ENCODE results near the gene GPR171.
"Not testable (repeated sequence)": the region's sequence is repeated elsewhere in the genome, so short reads cannot be mapped to it uniquely, and the experiment has no call there.

GPR171 gene

GRCh38 chr3:151175952-151176351, 27.1 kb downstream of the GPR171 start:
- DNase-seq (ENCODE audit: insufficient read length, low spot score): no peak
- TF ChIP-seq CTCF (IDR thresholded peaks at IDR 0.05; ENCODE audit: insufficient read depth, missing control alignments): no peak
- no peak for FAIRE-seq

- DNase-seq (ENCODE audit: insufficient read length, low spot score) (no peak), FAIRE-seq (no peak)
- no peak for TF ChIP-seq CTCF (IDR thresholded peaks at IDR 0.05; ENCODE audit: insufficient read depth, missing control alignments)
Measured at GRCh38 chr3:151174351-151174750, 28.7 kb downstream of the GPR171 start.

GRCh38 chr3:151171145-151171757, 31.8 kb downstream of the GPR171 start:
- TF ChIP-seq CTCF (IDR thresholded peaks at IDR 0.05; ENCODE audit: insufficient read depth, missing control alignments): no peak
- FAIRE-seq (no peak), DNase-seq (ENCODE audit: insufficient read length, low spot score) (no peak)

GRCh38 chr3:151169948-151170679, 32.9 kb downstream of the GPR171 start:
- not testable (repeated sequence) for FAIRE-seq; DNase-seq (ENCODE audit: insufficient read length, low spot score)

GRCh38 chr3:151169262-151169947, 33.6 kb downstream of the GPR171 start:
- FAIRE-seq (no peak), DNase-seq (ENCODE audit: insufficient read length, low spot score) (no peak)
- no peak for TF ChIP-seq CTCF (IDR thresholded peaks at IDR 0.05; ENCODE audit: insufficient read depth, missing control alignments)

GRCh38 chr3:151168269-151169094, 34.5 kb downstream of the GPR171 start:
- no peak for FAIRE-seq
- DNase-seq (ENCODE audit: insufficient read length, low spot score): no peak
- TF ChIP-seq CTCF (IDR thresholded peaks at IDR 0.05; ENCODE audit: insufficient read depth, missing control alignments): peak; percentile 85

GRCh38 chr3:151166161-151166560, 36.9 kb downstream of the GPR171 start:
- DNase-seq (ENCODE audit: insufficient read length, low spot score) (no peak), FAIRE-seq (no peak)
- no peak for TF ChIP-seq CTCF (IDR thresholded peaks at IDR 0.05; ENCODE audit: insufficient read depth, missing control alignments)

All from D721Med (cell line).